ENCODE data around the gene SIN3B. TPM values are rescaled to one million over a fixed set of nuclear protein-coding genes. Genes with fewer than 3 reads are reported as not detected.

Gene SIN3B
- total and polyA plus RNA-seq, 4 donors = 7.1 to 82.7 (median 56.7) TPM

GRCh38 chr19:16928351-16928750 is 99.2 kb downstream of the SIN3B start:
- Histone ChIP-seq H3K9me3 (ENCODE audit: control insufficient read depth, low read length) (peaks cover 6% of the 10 kb centered on the region), H3K4me3 (ENCODE audit: low read length in 2 of 2) (no peak overlapping the region), H3K4me1 (ENCODE audit: control insufficient read depth in 1 of 2, insufficient read depth in 2 of 2, low read length in 2 of 2) (no peaks in the 10 kb centered on the region), H3K36me3 (ENCODE audit: control insufficient read depth in 1 of 2, insufficient read depth in 2 of 2, low read length in 1 of 2) (no peaks in the 10 kb centered on the region), H3K27me3 (ENCODE audit: control insufficient read depth in 1 of 2, insufficient read depth in 2 of 2, low read length in 1 of 2) (no peaks in the 10 kb centered on the region), H3K27ac (ENCODE audit: low read depth in 1 of 2, low read length in 2 of 2) (no peak overlapping the region)
- no peak for ATAC-seq (ENCODE audit: low FRiP score)
- no peak for DNase-seq
- intact Hi-C loops (cut with DNase I) = no loop called here
- 92 to 93% methylated on average over 2 of the region's 2 CpGs for WGBS, 2 donors

DNA sequence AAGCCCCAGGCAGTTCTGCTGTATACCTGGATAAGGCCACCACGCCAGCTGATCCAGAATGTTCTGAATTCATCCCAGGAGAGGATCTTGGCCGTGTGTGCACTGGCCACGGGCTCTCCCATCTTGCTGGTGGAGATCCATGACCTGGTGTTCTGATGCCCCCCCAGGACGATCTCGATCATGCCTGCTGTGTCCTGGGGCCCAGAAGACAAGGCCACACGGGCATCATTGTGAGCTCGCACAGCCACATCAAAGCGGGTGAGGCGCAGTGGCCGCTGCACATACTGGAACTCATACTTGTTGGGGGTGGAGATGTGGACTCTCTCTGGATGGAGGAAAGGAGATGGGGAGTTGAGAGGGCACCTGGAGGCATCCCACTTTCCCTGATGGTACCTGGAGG is 99.7 kb downstream of the SIN3B start:
- ATAC-seq (ENCODE audit: low FRiP score) = no peak
- peak in 1 of 2 donors; percentile 45 for DNase-seq
- Histone ChIP-seq H3K27ac (ENCODE audit: low read depth in 1 of 2, low read length in 2 of 2) (no peak overlapping the region), H3K4me1 (ENCODE audit: control insufficient read depth in 1 of 2, insufficient read depth in 2 of 2, low read length in 2 of 2) (no peaks in the 10 kb centered on the region), H3K36me3 (ENCODE audit: control insufficient read depth in 1 of 2, insufficient read depth in 2 of 2, low read length in 1 of 2) (no peaks in the 10 kb centered on the region), H3K4me3 (ENCODE audit: low read length in 2 of 2) (no peak overlapping the region), H3K27me3 (ENCODE audit: control insufficient read depth in 1 of 2, insufficient read depth in 2 of 2, low read length in 1 of 2) (no peaks in the 10 kb centered on the region), H3K9me3 (ENCODE audit: control insufficient read depth, low read length) (peaks cover 6% of the 10 kb centered on the region)
- WGBS, 2 donors = 94 to 95% methylated on average over 10 of the region's 10 CpGs
- intact Hi-C loops (cut with DNase I) = no loop called here

Other genes with a start within 250 kb of the SIN3B start
- 1 to 10 TPM; 8.0 to 8.4 TPM for gene MED26, start 201.2 kb upstream of the SIN3B start, total RNA-seq
- gene MED26, start 201.2 kb upstream of the SIN3B start, polyA plus RNA-seq = 1 to 10 TPM in 1 of 2 donors, under 1 TPM in 1; 0.75 to 2.6 TPM
- 10 to 100 TPM; 46.9 to 70.8 TPM for gene SMIM7, start 169.3 kb upstream of the SIN3B start, total RNA-seq
- gene SMIM7, start 169.3 kb upstream of the SIN3B start, polyA plus RNA-seq = 100 to 1,000 TPM in 1 of 2 donors, 10 to 100 TPM in 1; 92.7 to 114 TPM
- gene TMEM38A, start 168.3 kb upstream of the SIN3B start, total RNA-seq = 1 to 10 TPM; 3.6 to 5.8 TPM
- gene TMEM38A, start 168.3 kb upstream of the SIN3B start, polyA plus RNA-seq = 1 to 10 TPM; 3.7 to 8.5 TPM
- gene NWD1, start 109.6 kb upstream of the SIN3B start, total RNA-seq = under 1 TPM; 0.03 to 0.21 TPM
- not detected for gene NWD1, start 109.6 kb upstream of the SIN3B start, polyA plus RNA-seq
- gene F2RL3, start 59.6 kb downstream of the SIN3B start, total RNA-seq = 1 to 10 TPM in 1 of 2 donors, under 1 TPM in 1; 0.78 to 9.9 TPM
- gene F2RL3, start 59.6 kb downstream of the SIN3B start, polyA plus RNA-seq = under 1 TPM; 0.13 TPM
- gene CPAMD8, start 197.4 kb downstream of the SIN3B start, total RNA-seq = 1 to 10 TPM; 2.6 to 5.4 TPM
- gene CPAMD8, start 197.4 kb downstream of the SIN3B start, polyA plus RNA-seq = 10 to 100 TPM in 1 of 2 donors, 1 to 10 TPM in 1; 1.9 to 11.9 TPM
- 1 to 10 TPM; 5.8 to 7.2 TPM for gene HAUS8, start 246.1 kb downstream of the SIN3B start, total RNA-seq
- gene HAUS8, start 246.1 kb downstream of the SIN3B start, polyA plus RNA-seq = 10 to 100 TPM in 1 of 2 donors, 1 to 10 TPM in 1; 4.5 to 15.1 TPM
- gene MYO9B, start 246.4 kb downstream of the SIN3B start, total RNA-seq = 100 to 1,000 TPM; 165 to 176 TPM
- gene MYO9B, start 246.4 kb downstream of the SIN3B start, polyA plus RNA-seq = 100 to 1,000 TPM in 1 of 2 donors, 10 to 100 TPM in 1; 34.3 to 183 TPM

All from aorta (tissue), 5 donors.